Activated T-cell treated with anti-CD3 and anti-CD28 coated beads, Interleukin-2, amount 50 U/mL, for 72 hours (primary cell): ENCODE data around the gene NEURL3. TPM values are rescaled to one million over a fixed set of nuclear protein-coding genes. Genes with fewer than 3 reads are reported as not detected.
A peak's percentile ranks its signal among the peaks of the same experiment; 100 is the strongest.

Experiments used
- ATAC-seq, 2 donors: fragments of 150-1000 bp; cut with Tn5 transposase; replicated peaks in 1 of 2; 2 replicates each; pipeline ENCODE4 v1.10.0; 2021; ENCODE audit warnings: moderate library complexity in 2 of 2, mild to moderate bottlenecking in 1 of 2
- DNase-seq, 2 donors: peaks; one replicate each; pipeline ENCODE4 v3.0.0; 2021 to 2022; ENCODE audit warnings: mixed read lengths in 1 of 2
- H3K27ac Mint-ChIP-seq: one replicate; pipeline ENCODE4 v1.8.0; 2022; ENCODE audit warnings: mild to moderate bottlenecking, moderate library complexity, mixed read lengths
- H3K27me3 Mint-ChIP-seq: one replicate; pipeline ENCODE4 v1.8.0; 2022; ENCODE audit warnings: low read depth, mixed read lengths
- H3K36me3 Mint-ChIP-seq, 2 donors: one replicate each; pipeline ENCODE4 v1.8.0; 2022; ENCODE audit warnings: mixed read lengths in 2 of 2, mild to moderate bottlenecking in 1 of 2; ENCODE audit not compliant: insufficient read depth in 2 of 2
- H3K4me1 Mint-ChIP-seq: one replicate; pipeline ENCODE4 v1.8.0; 2022; ENCODE audit warnings: low read depth, mixed read lengths
- H3K4me3 Mint-ChIP-seq, 2 donors: one replicate each; pipeline ENCODE4 v1.8.0; 2022; ENCODE audit warnings: mild to moderate bottlenecking in 2 of 2, mixed read lengths in 2 of 2, moderate library complexity in 2 of 2
- H3K9me3 Mint-ChIP-seq, 2 donors: one replicate each; pipeline ENCODE4 v1.8.0; 2022; ENCODE audit warnings: mixed read lengths in 2 of 2
- total RNA-seq, 2 donors: library from RNA; stranded (reverse); gene quantifications; one replicate each; pipeline ENCODE4 v1.2.3, GENCODE V29; 2022

The NEURL3 gene
- total RNA-seq, 2 donors from 2014 or later: 4.4 to 5.3 TPM

DNA sequence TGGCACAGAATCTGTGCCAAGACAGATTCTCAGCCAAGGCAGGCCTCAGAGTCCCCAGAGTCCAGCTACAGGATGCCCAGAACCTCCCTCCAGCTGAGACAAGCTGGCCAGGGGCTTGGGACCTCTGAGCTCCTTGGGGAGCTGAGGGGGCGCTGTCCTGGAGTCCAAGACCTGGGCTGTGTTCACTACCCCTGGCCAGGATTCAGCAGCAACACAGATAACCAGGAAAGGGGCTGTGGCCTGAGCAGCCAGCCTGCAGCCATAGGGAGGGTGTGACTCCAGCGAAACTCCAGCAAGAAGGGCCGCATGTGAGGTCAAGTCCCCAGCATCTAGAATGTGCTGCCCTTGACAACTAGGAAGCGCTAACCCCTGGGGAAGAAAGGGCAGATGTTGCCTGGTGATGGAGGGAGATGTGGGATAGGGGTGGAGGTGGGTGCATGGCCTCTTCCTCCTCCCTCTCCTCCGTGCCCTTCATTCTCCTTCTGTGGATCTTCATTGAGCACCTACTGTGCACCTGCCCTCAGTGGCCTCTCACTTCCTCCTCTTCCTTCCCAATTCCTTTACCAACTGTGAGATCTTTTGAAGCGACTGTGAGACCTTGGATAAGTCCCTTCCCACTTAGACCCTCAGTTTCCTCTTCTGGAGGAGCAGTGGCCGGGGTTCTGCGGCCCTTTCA lies 23.7 kb upstream of the NEURL3 start:
- no peak for DNase-seq
- Mint-ChIP-seq H3K36me3 (no peaks in the 10 kb centered on the region), H3K4me3 (peak overlapping the region; percentile 83 to 94), H3K27me3 (no peaks in the 10 kb centered on the region), H3K4me1 (peaks cover 94% of the 10 kb centered on the region), H3K27ac (peak overlapping the region; percentile 92), H3K9me3 (no peaks in the 10 kb centered on the region)
- no peak for ATAC-seq

DNA sequence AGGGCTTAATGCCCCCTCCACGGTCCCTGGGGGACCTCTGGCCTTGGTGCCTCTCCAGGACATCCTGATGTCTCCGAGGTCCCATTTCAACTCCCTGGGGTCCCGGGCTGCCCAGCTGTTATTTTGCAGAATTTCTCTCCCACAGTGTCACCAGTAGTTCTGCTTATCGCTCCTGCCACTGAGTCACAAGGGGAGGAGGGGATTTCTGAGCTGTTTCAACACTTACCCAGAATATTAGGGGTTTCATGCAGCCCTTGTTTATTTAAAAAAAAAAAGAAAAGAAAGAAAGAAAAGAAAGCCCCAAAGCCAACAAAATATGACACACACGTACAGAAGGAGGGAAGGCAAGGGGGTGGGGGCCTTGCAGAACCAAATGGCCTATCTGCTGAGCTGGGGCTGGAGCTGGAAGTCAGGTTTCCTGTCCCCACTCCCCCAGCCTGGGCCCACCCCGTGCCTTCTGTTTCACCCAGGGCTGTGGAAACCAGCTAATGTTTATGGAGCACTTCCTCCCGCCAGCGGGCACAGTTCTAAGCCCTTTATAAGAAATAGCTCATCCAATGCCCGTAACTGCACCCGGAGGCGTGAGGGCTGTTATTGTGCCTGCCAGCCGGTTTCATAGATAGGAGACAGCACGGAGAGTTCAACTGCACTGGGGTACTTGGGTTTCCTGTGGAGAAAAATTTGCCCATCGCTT lies 23.0 kb upstream of the NEURL3 start:
- DNase-seq: peak; percentile 83 to 89
- ATAC-seq: peak; percentile 52 to 64
- H3K36me3 Mint-ChIP-seq: no peaks in the 10 kb centered on the region
- peak overlapping the region; percentile 92 for H3K27ac Mint-ChIP-seq
- H3K4me1 Mint-ChIP-seq: peaks cover 94% of the 10 kb centered on the region
- no peaks in the 10 kb centered on the region for H3K9me3 Mint-ChIP-seq
- no peaks in the 10 kb centered on the region for H3K27me3 Mint-ChIP-seq
- peak overlapping the region; percentile 83 to 94 for H3K4me3 Mint-ChIP-seq

DNA sequence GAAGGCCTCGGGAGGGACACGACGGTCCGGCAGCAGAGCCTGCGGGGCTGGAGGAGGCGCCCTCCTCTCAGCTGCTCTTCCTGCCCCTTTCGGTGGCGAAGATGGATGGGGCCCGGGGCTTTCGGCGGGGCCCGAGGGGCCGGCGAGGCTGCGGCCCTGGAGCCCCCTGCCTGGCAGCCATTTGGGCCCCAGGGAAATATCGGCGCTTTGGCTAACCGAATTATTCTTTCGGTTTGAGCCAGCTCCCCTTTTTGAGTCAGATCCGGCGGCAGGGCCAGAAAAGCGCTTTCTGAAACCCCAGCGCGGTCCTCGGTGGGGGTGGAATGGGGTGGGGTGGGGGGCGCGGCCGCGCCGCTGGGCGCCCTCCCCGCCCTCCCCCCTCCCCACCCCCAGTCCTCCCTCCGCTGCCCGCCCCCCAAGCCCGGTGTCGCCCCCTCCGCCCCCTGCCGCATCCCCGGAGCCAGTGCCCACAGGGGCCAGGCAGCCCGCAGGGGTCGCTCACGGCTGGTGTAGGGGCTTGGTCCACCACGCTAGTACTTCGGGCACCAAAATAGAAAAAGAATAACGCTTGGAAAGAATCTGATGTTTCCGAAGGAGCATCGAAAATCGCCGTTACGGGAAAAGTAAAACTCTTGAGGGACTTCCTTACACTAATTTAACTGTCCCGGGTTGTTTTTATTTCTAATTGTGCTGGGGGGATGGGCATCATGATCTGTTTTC lies 22.3 kb upstream of the NEURL3 start:
- Mint-ChIP-seq H3K4me3 (peak overlapping the region; percentile 83 to 94), H3K27me3 (no peaks in the 10 kb centered on the region), H3K27ac (peak overlapping the region; percentile 96), H3K36me3 (no peaks in the 10 kb centered on the region), H3K9me3 (no peaks in the 10 kb centered on the region), H3K4me1 (peaks cover 94% of the 10 kb centered on the region)
- DNase-seq: peak; percentile 87 to 90
- peak; percentile 22 for ATAC-seq

DNA sequence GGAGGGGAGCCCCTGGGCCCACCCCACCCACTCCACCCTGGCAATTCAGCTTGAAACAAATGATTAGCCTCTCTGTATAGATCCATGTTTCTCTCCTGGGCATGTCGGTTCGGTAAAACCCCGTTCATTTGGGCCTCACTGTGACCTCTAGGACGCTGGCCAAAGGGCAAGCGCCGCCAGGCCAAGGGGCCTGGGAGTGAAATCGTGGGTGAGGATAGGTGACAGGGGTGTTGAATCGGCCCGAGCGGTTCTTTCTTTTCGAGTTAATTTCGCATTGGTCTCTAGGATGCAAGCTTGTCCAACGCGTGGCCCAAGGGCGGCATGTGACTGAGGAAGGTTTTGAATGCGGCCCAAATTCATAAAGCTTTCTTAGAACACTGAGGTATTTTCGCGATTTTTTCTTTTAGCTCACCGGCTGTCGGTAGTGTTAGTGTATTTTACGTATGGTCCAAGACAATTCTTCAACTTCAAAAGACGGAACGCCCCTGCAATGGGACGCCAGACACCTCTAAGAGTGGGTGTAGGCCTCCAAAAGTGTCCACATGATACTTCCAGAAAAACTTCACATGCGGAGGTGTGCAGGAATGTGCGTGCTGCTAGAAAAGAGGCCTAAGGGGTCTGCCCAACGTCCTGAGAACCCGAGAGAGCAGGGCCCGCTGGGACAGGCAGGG lies 21.6 kb upstream of the NEURL3 start:
- Mint-ChIP-seq H3K4me1 (peaks cover 94% of the 10 kb centered on the region), H3K27me3 (no peaks in the 10 kb centered on the region), H3K27ac (peak overlapping the region; percentile 96), H3K9me3 (no peaks in the 10 kb centered on the region), H3K4me3 (peak overlapping the region; percentile 83 to 94), H3K36me3 (no peaks in the 10 kb centered on the region)
- no peak for DNase-seq
- ATAC-seq: no peak

DNA sequence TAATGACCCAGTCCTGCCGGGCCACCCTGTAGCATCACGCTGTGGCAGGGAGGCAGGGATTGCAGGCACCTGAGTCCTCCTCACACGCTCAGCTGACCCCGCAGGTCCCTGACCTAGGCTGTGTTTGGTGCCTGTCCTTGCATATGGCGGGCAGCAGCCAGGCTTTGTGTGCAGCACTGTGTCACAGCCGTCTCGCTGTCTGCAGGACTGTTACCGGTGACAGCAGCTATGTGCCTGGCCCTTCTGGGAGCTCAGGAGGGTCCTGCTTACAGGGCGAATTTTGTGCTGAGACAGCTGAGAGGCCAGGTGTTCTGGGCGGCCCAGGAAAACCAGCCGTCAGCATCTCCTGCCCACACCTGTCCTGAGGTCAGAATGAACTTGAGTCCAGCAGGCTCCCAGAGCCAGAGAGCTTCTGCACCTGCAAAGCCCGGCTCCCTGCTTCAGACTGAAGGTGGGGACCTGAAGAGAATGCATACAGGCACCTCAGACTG lies 21.0 kb upstream of the NEURL3 start:
- H3K27ac Mint-ChIP-seq: peak overlapping the region; percentile 46
- H3K4me1 Mint-ChIP-seq: peaks cover 94% of the 10 kb centered on the region

DNA sequence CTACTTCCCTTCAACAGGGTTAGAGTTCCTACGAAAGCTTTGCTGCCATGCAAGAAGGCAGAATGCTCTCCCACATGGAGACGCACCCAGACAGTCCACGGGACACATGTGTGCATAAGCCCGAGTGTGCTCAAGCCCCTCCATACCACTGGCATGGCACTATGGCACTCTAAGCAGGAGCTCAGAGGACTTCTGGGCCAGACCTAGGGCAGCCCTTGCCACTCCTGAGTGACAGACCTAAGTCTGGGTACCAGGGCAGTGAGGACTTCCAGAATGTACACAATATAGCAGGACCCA lies 20.0 kb upstream of the NEURL3 start:
- DNase-seq (no peak), ATAC-seq (no peak)
- H3K27ac Mint-ChIP-seq: peak overlapping the region; percentile 84
- H3K4me3 Mint-ChIP-seq: peak overlapping the region; percentile 43 to 76
- H3K9me3 Mint-ChIP-seq: no peaks in the 10 kb centered on the region
- H3K4me1 Mint-ChIP-seq: peaks cover 92% of the 10 kb centered on the region
- no peaks in the 10 kb centered on the region for H3K36me3 Mint-ChIP-seq
- no peaks in the 10 kb centered on the region for H3K27me3 Mint-ChIP-seq

More for the DNA sequence above, 21.0 kb upstream of the NEURL3 start:
- Mint-ChIP-seq H3K4me3 (peak overlapping the region; percentile 83 to 94), H3K9me3 (no peaks in the 10 kb centered on the region), H3K27me3 (no peaks in the 10 kb centered on the region), H3K36me3 (no peaks in the 10 kb centered on the region)
- DNase-seq: no peak
- ATAC-seq: no peak

DNA sequence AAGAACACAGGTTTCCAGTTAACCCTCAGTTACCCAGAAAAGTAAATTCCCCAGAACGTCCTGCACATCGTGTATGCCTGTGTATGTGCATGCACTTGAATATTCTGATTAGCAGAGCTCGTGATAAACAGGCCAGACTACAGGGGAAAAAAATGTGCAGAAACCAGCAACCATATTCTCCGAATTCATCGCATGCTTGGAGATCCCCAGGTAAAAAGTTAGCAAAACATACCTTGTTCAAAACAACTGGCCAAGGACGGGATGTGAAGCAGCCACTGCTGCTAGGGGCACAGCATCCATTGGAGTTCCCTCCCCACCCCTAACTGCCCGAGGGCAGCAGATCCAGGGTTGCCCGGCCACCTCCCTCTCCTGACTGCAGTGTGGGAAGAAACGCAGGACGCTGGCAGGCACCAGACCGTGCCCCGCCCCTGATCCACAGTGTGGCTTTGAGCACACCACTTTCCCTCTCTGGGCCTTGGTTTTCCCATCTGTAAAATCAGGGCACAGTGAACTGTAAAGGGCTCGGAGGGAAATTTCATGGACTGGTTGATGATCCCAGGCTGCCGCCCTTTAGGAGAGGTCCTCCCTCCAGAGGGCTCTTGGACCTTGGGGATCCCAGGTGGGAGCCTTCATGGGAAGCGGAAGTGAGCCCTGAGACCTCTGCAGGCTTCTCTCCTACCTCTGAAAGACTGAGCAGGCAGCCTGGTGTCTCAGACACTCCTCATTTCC lies 19.5 kb upstream of the NEURL3 start:
- ATAC-seq (peak; percentile 48 to 50), DNase-seq (peak; percentile 53)
- Mint-ChIP-seq H3K27ac (peak overlapping the region; percentile 84), H3K36me3 (no peaks in the 10 kb centered on the region), H3K27me3 (no peaks in the 10 kb centered on the region), H3K4me3 (peak overlapping the region; percentile 74 to 76), H3K9me3 (no peaks in the 10 kb centered on the region), H3K4me1 (peaks cover 86% of the 10 kb centered on the region)

DNA sequence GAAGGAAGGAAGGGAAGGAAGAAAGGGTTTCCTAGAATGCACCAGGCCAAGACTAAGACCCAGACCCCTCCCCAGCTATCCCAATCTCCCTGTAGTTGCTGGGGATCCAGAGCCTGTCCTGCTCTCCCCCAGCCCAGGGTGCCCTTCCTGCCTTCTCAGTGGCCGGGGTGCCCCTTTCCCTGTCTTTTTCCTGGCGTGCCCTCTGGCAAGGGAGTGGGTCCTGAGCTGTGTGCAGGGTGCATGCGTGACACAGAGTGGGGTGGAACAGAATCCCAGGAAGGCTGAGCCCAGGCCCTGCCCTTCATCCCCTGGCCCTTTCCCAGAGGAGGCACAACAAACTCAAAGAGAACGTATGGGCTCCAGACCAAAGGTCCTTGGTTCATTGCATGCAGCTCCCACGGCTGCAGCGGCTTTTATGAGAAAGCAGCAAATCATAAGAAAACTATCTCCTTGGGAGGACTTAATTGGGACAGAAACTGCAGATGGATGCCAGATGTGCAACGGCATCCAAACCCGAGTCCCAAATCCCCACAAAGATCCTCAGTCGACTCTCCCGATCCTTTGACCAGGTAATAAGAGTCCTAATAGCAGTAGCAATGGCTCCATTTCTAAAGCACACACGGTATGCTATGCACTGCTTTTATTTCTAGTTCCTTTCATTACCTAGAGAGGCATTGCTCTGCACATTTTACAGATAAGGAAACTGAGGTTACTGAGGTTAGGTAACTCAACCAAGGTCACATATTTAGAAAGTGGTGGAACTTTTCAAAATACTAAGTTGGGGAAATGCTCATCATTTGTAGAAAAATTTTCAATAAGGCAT lies 18.7 kb upstream of the NEURL3 start:
- ATAC-seq (peak; percentile 23 to 34), DNase-seq (no peak)
- Mint-ChIP-seq H3K4me1 (peaks cover 79% of the 10 kb centered on the region), H3K9me3 (no peaks in the 10 kb centered on the region), H3K4me3 (peak overlapping the region; percentile 74 to 76), H3K36me3 (no peaks in the 10 kb centered on the region), H3K27ac (peak overlapping the region; percentile 84), H3K27me3 (no peaks in the 10 kb centered on the region)

DNA sequence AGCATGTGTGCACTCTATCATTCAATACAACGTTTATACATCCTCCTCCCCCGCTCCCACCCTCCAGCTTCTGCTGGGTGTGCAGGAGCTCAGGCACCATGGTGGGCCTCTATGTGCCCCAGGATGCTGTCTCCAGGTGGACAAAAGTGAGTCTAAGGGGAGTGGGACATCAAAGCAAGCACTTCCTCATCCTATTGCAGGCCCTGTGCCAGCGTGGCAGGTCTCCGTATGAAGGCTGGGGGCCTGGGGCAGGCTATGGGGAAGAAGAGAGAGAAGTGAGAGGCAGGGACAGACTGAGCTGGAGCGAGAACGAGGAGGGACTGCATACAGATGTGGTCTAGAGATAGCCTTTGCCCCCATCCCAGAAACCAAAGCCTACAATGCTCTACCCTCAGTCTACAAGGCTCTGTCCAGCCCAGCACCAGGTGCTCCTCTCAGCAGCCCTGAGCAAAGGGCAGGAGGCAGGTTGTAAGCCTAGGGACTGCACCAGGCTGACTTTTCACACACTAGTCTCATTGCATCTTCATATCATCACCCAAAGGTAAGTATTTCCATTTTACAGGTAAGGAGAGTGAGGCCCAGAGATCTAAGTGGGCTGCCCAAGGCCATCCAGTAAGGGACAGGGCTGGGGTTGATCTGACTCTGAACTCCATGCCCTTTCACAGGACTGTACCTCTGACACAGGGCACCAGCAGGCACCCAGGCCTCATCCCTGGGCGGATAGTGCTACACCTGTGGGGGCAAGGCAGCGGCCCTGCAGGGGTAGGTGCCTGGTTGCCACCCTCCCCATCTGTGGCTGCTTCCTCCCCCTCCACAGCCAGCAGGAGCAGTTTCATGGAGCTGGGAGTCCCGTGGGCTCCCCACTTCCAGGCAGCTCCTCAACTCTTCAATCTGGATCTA lies 17.4 kb upstream of the NEURL3 start:
- ATAC-seq (no peak), DNase-seq (no peak)
- no peaks in the 10 kb centered on the region for H3K27me3 Mint-ChIP-seq
- peaks cover 2 to 7% of the 10 kb centered on the region in 2 donors for H3K36me3 Mint-ChIP-seq
- H3K4me3 Mint-ChIP-seq: peak overlapping the region; percentile 2 to 60
- peaks cover 74% of the 10 kb centered on the region for H3K4me1 Mint-ChIP-seq
- H3K27ac Mint-ChIP-seq: no peak overlapping the region
- H3K9me3 Mint-ChIP-seq: peaks cover 2 to 5% of the 10 kb centered on the region in 2 donors

DNA sequence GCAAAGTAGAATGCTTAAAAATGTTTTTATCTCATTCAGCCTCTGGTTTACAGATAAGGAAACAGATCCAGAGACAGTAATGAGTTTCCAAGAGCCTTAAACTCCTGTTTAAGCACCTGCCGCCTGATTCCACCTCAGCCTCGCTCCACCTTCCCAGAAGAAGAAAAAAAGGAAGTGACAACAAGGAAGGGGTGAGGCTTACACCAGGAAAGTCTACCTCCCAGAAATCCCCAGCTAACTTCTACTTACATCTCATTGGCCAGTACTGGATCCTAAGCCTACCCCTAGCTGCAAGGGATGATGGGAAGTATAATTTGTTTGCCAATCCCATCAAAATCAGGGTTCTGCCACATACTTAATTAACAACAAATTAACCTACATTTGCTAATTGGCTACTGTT lies 16.1 kb upstream of the NEURL3 start:
- Mint-ChIP-seq H3K36me3 (peaks cover 7 to 20% of the 10 kb centered on the region in 2 donors), H3K4me3 (peak overlapping the region; percentile 4 to 48), H3K4me1 (peaks cover 64% of the 10 kb centered on the region), H3K27me3 (no peaks in the 10 kb centered on the region), H3K27ac (peak overlapping the region; percentile 55), H3K9me3 (peaks cover 4 to 5% of the 10 kb centered on the region in 2 donors)
- ATAC-seq: no peak
- DNase-seq: no peak

DNA sequence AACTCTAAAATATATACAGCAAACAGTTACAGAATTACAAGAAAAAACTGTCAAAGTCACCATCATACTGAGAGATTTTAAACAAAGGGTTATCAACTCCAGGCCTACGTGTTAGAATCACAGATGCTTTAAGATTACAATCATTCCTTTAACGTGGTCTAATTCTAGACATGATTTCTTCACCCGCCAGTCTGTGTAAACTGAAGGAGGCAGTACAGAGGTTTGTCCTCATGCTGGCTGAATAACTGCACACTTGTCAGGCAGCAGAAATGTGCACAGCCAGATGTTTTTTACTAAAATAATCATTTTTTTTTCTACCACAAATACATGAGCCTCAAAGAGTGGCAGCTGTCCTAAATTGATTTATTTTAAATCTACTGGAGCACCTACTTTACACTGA lies 15.5 kb upstream of the NEURL3 start:
- peak overlapping the region; percentile 83 for H3K27ac Mint-ChIP-seq
- peaks cover 59% of the 10 kb centered on the region for H3K4me1 Mint-ChIP-seq
- peaks cover 4 to 5% of the 10 kb centered on the region in 2 donors for H3K9me3 Mint-ChIP-seq
- DNase-seq (no peak), ATAC-seq (no peak)
- H3K36me3 Mint-ChIP-seq: peaks cover 10 to 24% of the 10 kb centered on the region in 2 donors
- no peaks in the 10 kb centered on the region for H3K27me3 Mint-ChIP-seq
- no peak overlapping the region for H3K4me3 Mint-ChIP-seq
